NCI-H2107 treated with DMSO at 0.1 percent for 48 hours (cell line): Measurements from ENCODE around the gene TGFBR2.
"Not testable (repeated sequence)": the region's sequence is repeated elsewhere in the genome, so short reads cannot be mapped to it uniquely, and the experiment has no call there.

Experiments
- DNase-seq: peaks from one replicate; lab custom pipeline; 2025; ENCODE audit not compliant: unreplicated experiment; lab: John Stamatoyannopoulos, UW

TGFBR2 gene

GRCh38 chr3:30655187-30655812 is 48.9 kb downstream of the TGFBR2 start:
- DNase-seq = no peak

DNA sequence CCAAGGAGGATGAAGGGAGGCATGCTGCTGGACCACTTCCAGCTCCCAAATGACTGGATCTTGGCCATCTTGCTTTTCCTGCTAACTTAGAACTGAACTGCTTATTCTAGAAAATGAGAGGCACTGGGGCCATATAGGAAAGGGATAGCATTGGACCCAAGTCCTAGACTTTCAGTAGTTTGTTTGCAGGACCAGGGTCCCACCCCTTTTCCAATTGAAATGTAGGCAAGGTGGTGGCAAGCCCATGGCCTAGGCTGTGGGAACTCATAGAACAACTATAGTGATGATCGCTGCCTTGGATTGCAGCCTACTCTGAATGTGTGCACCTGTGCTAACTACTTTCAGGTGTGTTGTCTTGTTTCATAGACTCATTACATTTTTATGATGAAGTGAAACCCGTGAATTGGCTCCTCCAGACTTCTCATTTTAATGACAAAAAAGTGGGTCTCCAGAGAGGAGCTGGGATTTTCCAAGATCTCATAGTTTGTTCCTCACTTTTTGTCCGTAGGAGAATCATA is 50.3 kb downstream of the TGFBR2 start:
- DNase-seq = no peak

- DNase-seq = no peak
Observed at GRCh38 chr3:30657914-30658313, 51.5 kb downstream of the TGFBR2 start.

GRCh38 chr3:30658328-30659052 is 52.1 kb downstream of the TGFBR2 start:
- no peak for DNase-seq

DNA sequence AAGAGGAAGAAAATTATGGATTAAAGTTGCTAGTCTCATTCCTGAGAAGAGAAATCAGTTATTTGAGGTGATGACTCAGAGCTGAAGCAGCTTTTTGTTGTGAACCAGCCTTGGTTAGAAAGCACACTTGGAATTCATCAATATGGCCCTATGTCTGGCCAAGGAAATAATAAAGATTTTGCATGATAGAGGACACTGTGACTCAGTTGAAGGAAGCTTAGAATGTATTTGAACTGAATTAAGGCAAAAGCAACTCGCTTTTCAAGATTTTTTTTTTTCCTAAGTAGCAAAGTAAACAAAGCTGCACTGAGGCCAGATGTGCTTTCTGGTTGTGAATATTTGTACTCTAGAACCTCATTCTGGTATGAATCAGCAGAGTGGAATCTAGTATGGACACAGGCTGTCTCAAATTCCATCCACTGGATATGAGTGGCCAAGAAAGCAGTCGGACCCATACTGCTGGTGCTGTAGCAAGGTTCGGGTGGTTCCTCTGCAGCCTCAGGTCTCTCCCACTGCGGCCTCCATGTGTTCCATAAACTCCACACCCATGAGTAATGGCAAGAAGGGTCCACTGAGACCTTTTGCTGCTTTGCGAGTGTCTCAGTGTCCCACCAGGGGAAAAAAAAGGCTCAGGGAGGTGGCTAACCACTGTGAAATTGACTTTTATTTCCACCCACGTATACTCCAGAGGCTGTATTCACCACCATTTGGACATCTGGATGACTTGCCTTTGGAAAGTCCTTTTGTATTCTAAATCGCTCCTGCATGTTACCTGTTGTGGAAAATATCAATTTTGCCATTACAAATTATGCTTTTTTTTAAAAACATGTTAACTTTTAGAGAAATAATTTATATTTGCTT is 53.1 kb downstream of the TGFBR2 start:
- DNase-seq = no peak

GRCh38 chr3:30660136-30660535 is 53.7 kb downstream of the TGFBR2 start:
- DNase-seq = no peak

DNA sequence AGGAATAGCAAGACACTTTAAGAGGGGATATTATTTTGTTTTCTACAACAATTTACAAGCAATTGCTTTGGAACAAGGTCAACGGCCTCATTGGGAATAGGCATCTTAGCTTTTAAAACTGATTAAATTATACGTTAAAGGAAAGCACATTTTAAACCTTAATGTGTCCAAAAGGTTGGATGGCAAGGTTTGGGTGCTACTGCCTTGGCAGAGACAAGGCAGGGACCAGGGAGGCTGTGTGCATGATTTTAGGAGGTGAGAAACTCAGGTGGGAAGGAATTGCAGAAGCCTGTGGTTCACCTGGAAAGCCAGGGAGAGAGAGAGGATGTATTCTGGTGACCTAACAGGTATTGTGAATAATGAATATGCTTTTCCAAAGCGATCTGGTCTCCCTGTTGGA is 54.3 kb downstream of the TGFBR2 start:
- no peak for DNase-seq

- no peak for DNase-seq
Observed at GRCh38 chr3:30661098-30661873, 54.9 kb downstream of the TGFBR2 start.

DNA sequence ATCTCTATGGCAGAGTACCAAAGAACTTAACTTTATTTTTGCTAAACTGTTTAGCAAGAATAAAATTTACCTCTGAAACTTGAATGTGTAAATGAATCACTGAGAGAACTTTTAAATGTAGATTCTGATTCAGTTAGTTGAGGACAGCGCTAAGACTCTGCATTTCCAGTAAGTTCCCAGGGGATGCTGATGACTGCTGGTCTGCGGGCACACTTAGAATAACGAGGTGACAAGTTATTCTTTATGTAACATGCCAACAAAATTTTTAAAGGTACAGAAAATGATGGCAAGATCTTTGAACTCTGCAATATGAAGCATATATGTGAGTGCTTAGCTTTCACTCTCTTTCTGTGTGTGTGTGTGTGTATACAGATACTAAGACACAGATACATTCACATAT is 56.4 kb downstream of the TGFBR2 start:
- DNase-seq = no peak

GRCh38 chr3:30663533-30664241 is 57.3 kb downstream of the TGFBR2 start:
- no peak for DNase-seq

GRCh38 chr3:30664459-30664858 is 58.1 kb downstream of the TGFBR2 start:
- DNase-seq = no peak

DNA sequence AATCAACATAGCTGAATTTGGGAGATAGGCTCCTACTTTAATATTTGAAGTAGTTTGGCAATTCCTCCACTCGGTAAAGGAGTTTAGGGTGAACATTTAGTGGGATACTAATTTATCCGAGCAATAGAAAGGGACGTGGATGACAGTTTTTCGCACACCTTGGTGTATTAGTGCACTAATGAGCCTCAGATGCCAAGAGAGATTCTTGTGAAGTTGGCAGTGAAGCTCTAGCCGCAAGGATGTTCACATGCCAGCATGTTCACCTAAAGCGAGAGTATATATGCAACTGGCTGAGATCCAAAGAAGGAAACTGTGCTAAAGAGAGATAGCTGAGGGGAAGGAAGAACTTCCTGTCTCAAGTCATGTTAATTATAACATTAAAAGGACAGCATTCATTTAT is 58.5 kb downstream of the TGFBR2 start:
- no peak for DNase-seq

GRCh38 chr3:30665539-30665938 is 59.1 kb downstream of the TGFBR2 start:
- DNase-seq = no peak

DNA sequence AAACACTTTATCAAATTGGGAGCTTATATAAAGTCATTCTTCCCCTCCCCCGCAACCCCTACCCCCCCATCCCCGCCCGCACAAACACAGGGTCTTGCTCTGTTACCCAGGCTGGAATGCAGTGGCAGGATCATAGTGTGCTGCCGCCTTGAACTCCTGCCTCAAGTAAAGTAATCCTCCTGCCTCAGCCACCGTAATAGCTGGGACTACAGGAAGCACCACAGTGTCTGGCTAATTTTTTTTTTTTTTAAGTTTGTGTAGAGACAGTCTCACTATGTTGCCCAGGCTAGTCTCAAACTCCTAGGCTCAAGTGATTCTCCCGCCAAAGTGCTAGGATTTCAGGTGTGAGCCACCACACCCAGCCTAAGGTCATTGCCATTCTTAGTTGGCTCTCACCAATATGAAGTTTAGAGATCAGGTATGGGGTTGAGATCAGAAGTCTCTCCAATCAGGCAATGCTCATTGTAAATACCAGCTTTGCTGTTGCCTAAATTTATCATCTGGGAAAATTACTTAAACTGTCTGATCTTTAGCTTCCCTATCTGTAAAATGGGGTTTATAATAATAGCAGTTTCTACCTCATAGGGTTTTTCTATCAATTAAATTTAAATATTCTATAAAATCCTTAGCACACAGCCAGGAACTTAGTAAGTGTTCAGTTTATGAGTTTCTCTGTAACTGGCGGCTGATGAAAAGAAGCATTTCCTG is 60.3 kb downstream of the TGFBR2 start:
- DNase-seq = no peak

DNA sequence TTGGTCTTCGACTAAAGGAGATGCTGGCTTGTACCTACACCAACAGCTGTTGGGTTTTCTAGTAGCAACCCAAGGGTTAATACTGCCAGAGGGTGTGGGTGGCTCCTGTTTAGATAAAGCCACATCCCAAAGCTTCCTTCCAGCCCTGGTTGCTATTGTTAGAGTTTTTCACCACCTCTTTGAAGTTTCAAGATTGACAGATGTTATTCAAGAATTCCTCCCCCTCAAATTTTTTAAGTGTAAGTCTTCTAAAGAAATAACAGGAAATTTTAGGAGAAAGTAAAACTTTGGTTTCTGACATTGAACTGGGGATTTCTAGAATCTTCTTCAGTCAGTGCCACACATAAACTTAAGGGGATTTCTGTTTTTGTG is 60.9 kb downstream of the TGFBR2 start:
- DNase-seq = no peak

- no peak for DNase-seq
Observed at GRCh38 chr3:30668051-30668609, 61.7 kb downstream of the TGFBR2 start.

GRCh38 chr3:30669360-30669934 is 63.0 kb downstream of the TGFBR2 start:
- DNase-seq = not testable (repeated sequence)

DNA sequence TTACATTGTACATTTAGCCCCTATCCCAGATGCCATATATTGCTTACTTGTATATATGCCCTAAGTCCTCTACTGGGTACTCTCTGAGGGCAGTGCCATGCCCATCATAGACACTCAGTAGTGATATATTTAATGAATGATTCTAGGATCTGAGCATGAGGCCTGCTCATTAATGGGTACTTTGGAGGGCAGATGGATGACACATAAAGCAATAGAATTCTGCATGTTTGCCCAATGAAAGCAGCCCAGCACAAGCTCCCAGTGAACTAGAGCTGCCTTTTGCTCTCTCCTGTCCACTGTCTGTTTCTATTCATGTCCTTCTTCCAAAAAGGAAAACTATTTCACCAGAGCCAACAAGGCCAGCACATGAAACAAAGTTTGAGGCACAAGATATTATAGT is 63.9 kb downstream of the TGFBR2 start:
- DNase-seq = no peak
